ENCODE results near the gene FBXW7. TPM values are rescaled to one million over a fixed set of nuclear protein-coding genes. Genes with fewer than 3 reads are reported as not detected.

Gene FBXW7
- polyA plus RNA-seq, 1 of the 3 experiments (the other 2 are of a cell fraction), result 7.7 TPM

GRCh38 chr4:152529880-152530279 is 6.0 kb downstream of the FBXW7 start:
- H3K9me3 ChIP-seq, result no peaks in the 10 kb centered on the region
- POLR2A ChIA-PET, result no interaction called here
- peaks cover 5% of the 10 kb centered on the region for H3F3A ChIP-seq (replicated peaks; ENCODE audit: insufficient read depth)
- H4K20me1 ChIP-seq (ENCODE audit: insufficient read depth), result peaks cover 71% of the 10 kb centered on the region
- H3K27ac ChIP-seq (ENCODE audit: low read depth in 2 of 2, low read length in 1 of 2), result no peak overlapping the region
- WGBS (ENCODE audit: low lambda C conversion rate), result 95% methylated on average over 8 of the region's 8 CpGs
- no peak overlapping the region for H2AFZ ChIP-seq (ENCODE audit: low read depth)
- no peaks in the 10 kb centered on the region for H3K9me2 ChIP-seq
- H3K79me2 ChIP-seq (ENCODE audit: insufficient read depth), result peaks cover 98% of the 10 kb centered on the region
- H3K4me2 ChIP-seq, result no peak overlapping the region
- TF ChIP-seq CTCF (IDR thresholded peaks at IDR 0.05) (no peak), FOXJ3 (CRISPR knock-in tag; IDR thresholded peaks at IDR 0.05) (no peak), JUND (IDR thresholded peaks at IDR 0.05) (no peak), MAX (IDR thresholded peaks at IDR 0.05; ENCODE audit: low read depth) (no peak), TAF1 (IDR thresholded peaks at IDR 0.05; ENCODE audit: borderline replicate concordance, low read depth, low read length) (no peak), RFX5 (IDR thresholded peaks at IDR 0.05; ENCODE audit: low read length) (no peak), FOXM1 (IDR thresholded peaks at IDR 0.05; ENCODE audit: low read depth) (no peak), MXI1 (IDR thresholded peaks at IDR 0.05; ENCODE audit: low read depth, low read length) (no peak), RXRA (IDR thresholded peaks at IDR 0.05; ENCODE audit: borderline replicate concordance, low read depth) (no peak), EZH2phosphoT487 (IDR thresholded peaks at IDR 0.05; ENCODE audit: borderline replicate concordance, low read depth) (no peak), REST (IDR thresholded peaks at IDR 0.05; ENCODE audit: low read depth, low read length) (no peak), USF2 (IDR thresholded peaks at IDR 0.05; ENCODE audit: borderline replicate concordance, low read depth, low read length) (no peak), SMC3 (IDR thresholded peaks at IDR 0.05; ENCODE audit: low read depth, low read length) (no peak), NFIC (IDR thresholded peaks at IDR 0.05; ENCODE audit: borderline replicate concordance) (no peak), POLR2AphosphoS5 (IDR thresholded peaks at IDR 0.05; ENCODE audit: low read depth, low read length) (no peak), TEAD4 (IDR thresholded peaks at IDR 0.05; ENCODE audit: borderline replicate concordance, insufficient read depth) (no peak)
- H3K36me3 ChIP-seq (replicated peaks in 1 of 2; ENCODE audit: control insufficient read depth in 1 of 2, insufficient read depth in 2 of 2, low read length in 1 of 2), result peaks cover 0 to 8% of the 10 kb centered on the region in 2 experiments
- DNase-seq, result no peak
- no peaks in the 10 kb centered on the region for H3K27me3 ChIP-seq (ENCODE audit: insufficient read depth)
- H3K4me3 ChIP-seq (ENCODE audit: low read depth in 2 of 2, low read length in 1 of 2), result no peak overlapping the region
- no peak overlapping the region for H3K9ac ChIP-seq
- CTCF ChIA-PET, result interaction anchor here (0.7 to 1.3 kb wide), 2 partner anchors 29 to 31 kb away, joined by 3 read pairs; no protein-coding TSS in a partner anchor
- peaks cover 11 to 12% of the 10 kb centered on the region in 2 experiments; a peak in 2 of 4 replicates for H3K4me1 ChIP-seq (ENCODE audit: control insufficient read depth in 1 of 2, insufficient read depth in 2 of 2, low read depth in 1 of 2, low read length in 1 of 2)
